HG03280 (cell line): Measurements from ENCODE around the gene P2RY11.
A peak's percentile ranks its signal among the peaks of the same experiment; 100 is the strongest.

Experiments
- ATAC-seq: cut with Tn5 transposase; IDR thresholded peaks from one replicate; pipeline ENCODE4 v1.9.1; 2021; ENCODE audit warnings: mild to moderate bottlenecking, moderate library complexity; ENCODE audit not compliant: unreplicated experiment

The P2RY11 gene

GRCh38 chr19:10092648-10093294 is 18.7 kb upstream of the P2RY11 start:
- ATAC-seq = no peak

- no peak for ATAC-seq
Observed at GRCh38 chr19:10093295-10094186, 18.0 kb upstream of the P2RY11 start.

DNA sequence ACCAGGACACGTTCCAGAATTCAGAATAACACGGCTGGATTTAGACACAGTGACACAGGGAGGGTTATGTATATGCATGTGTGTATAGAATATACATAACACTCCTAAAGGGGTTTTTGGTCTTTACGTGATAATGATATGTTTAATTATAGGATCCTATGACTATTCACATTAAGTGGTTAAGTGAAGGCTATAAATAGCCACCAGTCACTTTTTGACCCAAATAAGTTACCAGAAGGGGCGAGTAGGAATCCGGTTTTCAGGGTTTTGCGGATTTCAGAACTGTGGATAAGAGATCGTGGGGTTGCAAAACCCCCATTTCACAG is 15.9 kb upstream of the P2RY11 start:
- no peak for ATAC-seq

- peak; percentile 81 for ATAC-seq
Observed at GRCh38 chr19:10095948-10096614, 15.4 kb upstream of the P2RY11 start.

- ATAC-seq = no peak
Observed at GRCh38 chr19:10096615-10096963, 14.9 kb upstream of the P2RY11 start.

GRCh38 chr19:10100163-10100785 is 11.2 kb upstream of the P2RY11 start:
- ATAC-seq = no peak

DNA sequence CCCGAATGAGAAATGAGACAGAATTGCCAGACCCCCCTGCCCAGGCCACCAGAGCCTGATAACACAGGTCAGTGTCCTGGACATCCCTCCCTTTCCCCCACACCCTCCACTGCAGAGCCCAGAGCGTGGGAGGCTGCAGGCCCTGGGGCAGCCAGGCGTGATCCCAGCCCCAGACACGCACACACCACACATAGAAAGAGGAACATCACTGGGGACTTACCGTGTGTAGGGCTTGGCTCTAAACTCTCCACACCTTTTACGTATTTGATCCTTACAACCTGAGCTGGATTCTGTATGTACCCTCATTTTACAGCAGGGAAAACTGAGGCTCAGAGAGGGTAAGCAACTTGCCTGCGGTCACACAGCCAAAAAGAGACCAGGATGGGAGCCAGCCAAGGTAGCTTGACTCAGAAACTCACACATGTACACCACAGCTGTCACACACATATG is 8.7 kb upstream of the P2RY11 start:
- no peak for ATAC-seq

DNA sequence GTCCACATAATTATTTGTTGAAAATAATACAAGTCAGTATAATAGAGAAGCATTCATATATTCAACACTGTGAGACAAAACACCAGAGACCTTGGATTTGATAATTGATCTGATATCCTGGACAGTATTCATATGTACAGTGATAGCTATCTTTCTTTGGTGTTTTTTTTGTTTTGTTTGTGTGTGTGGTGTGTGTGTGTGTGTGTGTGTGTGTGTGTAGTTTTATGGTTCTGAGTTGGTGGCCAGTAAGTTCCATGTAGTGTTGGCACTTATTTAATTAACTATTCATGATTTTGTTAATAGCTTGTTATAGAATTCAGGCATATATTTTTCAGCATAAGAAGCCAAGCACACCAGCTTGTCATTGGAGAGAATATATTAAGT is 7.4 kb upstream of the P2RY11 start:
- ATAC-seq = no peak

GRCh38 chr19:10104665-10105508 is 6.6 kb upstream of the P2RY11 start:
- peak; percentile 47 for ATAC-seq

GRCh38 chr19:10105509-10106099 is 5.9 kb upstream of the P2RY11 start:
- peak; percentile 17 for ATAC-seq

DNA sequence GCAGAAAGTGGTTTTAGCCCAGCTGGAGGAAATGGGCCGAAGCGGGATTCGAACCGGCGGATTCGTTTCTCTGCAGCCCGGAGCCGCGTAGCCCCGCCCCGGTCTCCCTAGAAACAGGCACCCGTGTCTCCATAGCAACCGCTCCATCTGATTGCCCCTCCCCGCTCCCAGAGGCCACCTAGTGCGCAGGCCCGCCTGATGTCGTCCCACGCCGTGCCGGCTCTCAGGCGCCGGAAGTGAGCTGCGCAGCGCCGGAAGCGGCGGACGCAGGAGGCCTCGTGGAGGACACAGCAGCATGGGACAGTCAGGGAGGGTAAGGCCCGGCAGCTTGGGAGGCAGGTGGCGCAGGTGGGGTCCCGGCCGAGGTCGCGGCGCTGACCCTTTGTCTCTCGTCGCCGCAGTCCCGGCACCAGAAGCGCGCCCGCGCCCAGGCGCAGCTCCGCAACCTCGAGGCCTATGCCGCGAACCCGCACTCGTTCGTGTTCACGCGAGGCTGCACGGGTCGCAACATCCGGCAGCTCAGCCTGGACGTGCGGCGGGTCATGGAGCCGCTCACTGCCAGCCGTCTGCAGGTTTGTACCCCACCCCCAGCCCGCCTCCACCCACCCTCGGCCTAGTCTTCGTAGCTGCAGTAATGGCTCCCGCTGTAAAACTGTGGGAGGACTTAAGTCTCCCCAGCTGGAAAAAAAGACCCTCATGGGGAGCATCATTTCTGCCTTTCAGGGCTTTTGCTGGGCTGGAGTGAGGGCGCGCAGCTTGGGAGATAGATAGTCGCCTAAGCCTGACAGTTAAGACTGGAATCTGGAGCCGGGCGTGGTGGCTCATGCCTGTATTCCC is 5.2 kb upstream of the P2RY11 start, which contains the start of gene PPAN:
TSS of gene PPAN (plus strand) at position 263 of the 837 bp plus-strand sequence. CDS start at position 296, 33 bp downstream.
- peak; percentile 59 for ATAC-seq

GRCh38 chr19:10107254-10107653 is 4.2 kb upstream of the P2RY11 start:
- no peak for ATAC-seq

- ATAC-seq = no peak
Observed at GRCh38 chr19:10107817-10108367, 3.6 kb upstream of the P2RY11 start.

- ATAC-seq = no peak
Observed at GRCh38 chr19:10109528-10109927, 2.0 kb upstream of the P2RY11 start.

DNA sequence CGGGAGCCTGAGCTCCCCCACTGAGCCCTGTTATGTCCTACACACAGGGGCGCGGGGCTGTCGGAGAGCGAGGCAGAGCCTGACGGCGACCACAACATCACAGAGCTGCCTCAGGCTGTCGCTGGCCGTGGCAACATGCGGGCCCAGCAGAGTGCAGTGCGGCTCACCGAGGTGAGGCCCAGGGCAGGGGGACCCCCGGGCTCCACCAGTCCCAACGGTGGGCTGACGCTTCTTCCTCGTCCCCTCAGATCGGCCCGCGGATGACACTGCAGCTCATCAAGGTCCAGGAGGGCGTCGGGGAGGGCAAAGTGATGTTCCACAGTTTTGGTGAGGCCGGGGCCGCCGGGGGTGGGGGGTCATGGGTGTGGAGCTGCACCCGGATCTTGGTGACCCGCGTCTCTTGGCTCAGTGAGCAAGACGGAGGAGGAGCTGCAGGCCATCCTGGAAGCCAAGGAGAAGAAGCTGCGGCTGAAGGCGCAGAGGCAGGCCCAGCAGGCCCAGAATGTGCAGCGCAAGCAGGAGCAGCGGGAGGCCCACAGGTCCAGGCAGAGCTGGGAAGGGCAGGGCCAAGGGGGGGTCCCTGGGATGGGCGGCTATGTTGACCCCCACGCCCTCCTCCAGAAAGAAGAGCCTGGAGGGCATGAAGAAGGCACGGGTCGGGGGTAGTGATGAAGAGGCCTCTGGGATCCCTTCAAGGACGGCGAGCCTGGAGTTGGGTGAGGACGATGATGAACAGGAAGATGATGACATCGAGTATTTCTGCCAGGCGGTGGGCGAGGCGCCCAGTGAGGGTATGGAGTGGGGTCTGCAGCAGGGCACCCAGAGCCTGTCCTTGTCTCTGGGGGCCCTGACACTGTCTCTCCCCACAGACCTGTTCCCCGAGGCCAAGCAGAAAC is 1.2 kb upstream of the P2RY11 start:
- no peak for ATAC-seq

GRCh38 chr19:10110972-10111317 is 548 bp upstream of the P2RY11 start:
- ATAC-seq = no peak

GRCh38 chr19:10112037-10112761 is 706 bp downstream of the P2RY11 start:
- ATAC-seq = no peak
